WTC11 (cell line): ENCODE data around the gene SERPINA6. TPM values are rescaled to one million over a fixed set of nuclear protein-coding genes. Genes with fewer than 3 reads are reported as not detected.

ENCODE experiments used
- ATAC-seq: fragments of 200-7000 bp; cut with Tn5 transposase; 2 replicates; pipeline ENCODE4 v1.10.0; 2021; ENCODE audit warnings: mild to moderate bottlenecking, moderate library complexity
- CTCF ChIA-PET: fragments of 300-600 bp; sonication (Branson Sonifier 250); formaldehyde crosslinking; loops from one replicate; lab custom pipeline; 2021; ENCODE audit warnings: antibody characterized with exemption; lab: Charles Lee
- POLR2A ChIA-PET: fragments of 350-600 bp; sonication (Branson Sonifier 250); formaldehyde crosslinking; loops from one replicate; lab custom pipeline; 2021; ENCODE audit warnings: antibody characterized with exemption; lab: Charles Lee
- DNase-seq: peaks from one replicate; pipeline ENCODE4 v3.0.0; 2021; ENCODE audit warnings: low spot score
- H3K27ac Mint-ChIP-seq: 2 replicates; pipeline ENCODE4 v1.8.0; 2021; ENCODE audit warnings: mixed read lengths
- H3K27me3 Mint-ChIP-seq: 2 replicates; pipeline ENCODE4 v1.8.0; 2021; ENCODE audit warnings: low read depth, mild to moderate bottlenecking, moderate library complexity, mixed read lengths
- H3K36me3 Mint-ChIP-seq: 2 replicates; pipeline ENCODE4 v1.8.0; 2021; ENCODE audit warnings: mixed read lengths
- H3K4me1 Mint-ChIP-seq: 2 replicates; pipeline ENCODE4 v1.8.0; 2022; ENCODE audit warnings: mixed read lengths
- H3K4me3 Mint-ChIP-seq: 2 replicates; pipeline ENCODE4 v1.8.0; 2021; ENCODE audit warnings: mild to moderate bottlenecking, moderate library complexity, mixed read lengths
- H3K9me3 Mint-ChIP-seq: 2 replicates; pipeline ENCODE4 v1.8.0; 2021; ENCODE audit warnings: mixed read lengths
- ATF1 ChIP-seq: sonication (generic); formaldehyde crosslinking; IDR thresholded peaks from 2 replicates; pipeline ENCODE4 v1.8.1; 2023; ENCODE audit warnings: mild to moderate bottlenecking, moderate library complexity, missing genetic modification reagents
- CREM ChIP-seq: sonication (generic); formaldehyde crosslinking; IDR thresholded peaks from 2 replicates; pipeline ENCODE4 v1.8.1; 2022; ENCODE audit warnings: mild to moderate bottlenecking, missing genetic modification reagents, moderate library complexity
- CTCF ChIP-seq: fragments of 200-600 bp; IDR thresholded peaks from 2 replicates; pipeline ENCODE4 v1.8.0; 2022; ENCODE audit warnings: antibody characterized with exemption
- E2F1 ChIP-seq: sonication (generic); formaldehyde crosslinking; IDR thresholded peaks from 2 replicates; pipeline ENCODE4 v1.8.0; 2022; ENCODE audit warnings: mild to moderate bottlenecking, missing genetic modification reagents
- ETV6 ChIP-seq: sonication (generic); formaldehyde crosslinking; IDR thresholded peaks from 2 replicates; pipeline ENCODE4 v1.8.1; 2022; ENCODE audit warnings: mild to moderate bottlenecking, missing genetic modification reagents
- FOXP1 ChIP-seq: sonication (generic); formaldehyde crosslinking; IDR thresholded peaks from 2 replicates; pipeline ENCODE4 v1.8.0; 2022; ENCODE audit warnings: missing genetic modification reagents, mild to moderate bottlenecking, moderate library complexity, borderline replicate concordance
- IRF2 ChIP-seq: sonication (generic); formaldehyde crosslinking; IDR thresholded peaks from 2 replicates; pipeline ENCODE4 v1.8.0; 2022; ENCODE audit warnings: low read depth, missing genetic modification reagents, borderline replicate concordance
- JAZF1 ChIP-seq: fragments of 250-450 bp; sonication (Bioruptor Pico); IDR thresholded peaks from 2 replicates; pipeline ENCODE4 v1.9.0; 2021; ENCODE audit warnings: moderate library complexity, mild to moderate bottlenecking, inconsistent platforms
- PRRX2 ChIP-seq: fragments of 250-450 bp; sonication (Bioruptor Pico); IDR thresholded peaks from 2 replicates; pipeline ENCODE4 v1.8.0; 2021; ENCODE audit warnings: mild to moderate bottlenecking
- ZMAT4 ChIP-seq: fragments of 250-450 bp; sonication (Bioruptor Pico); IDR thresholded peaks from 2 replicates; pipeline ENCODE4 v1.9.0; 2021; ENCODE audit warnings: mild to moderate bottlenecking
- ZNF121 ChIP-seq: sonication (generic); formaldehyde crosslinking; IDR thresholded peaks from 2 replicates; pipeline ENCODE4 v1.8.0; 2023; ENCODE audit warnings: missing genetic modification reagents
- ZNF219 ChIP-seq: sonication (generic); formaldehyde crosslinking; IDR thresholded peaks from 2 replicates; pipeline ENCODE4 v1.8.0; 2023; ENCODE audit warnings: missing genetic modification reagents, mild to moderate bottlenecking, borderline replicate concordance
- ZNF232 ChIP-seq: sonication (generic); formaldehyde crosslinking; IDR thresholded peaks from 2 replicates; pipeline ENCODE4 v1.8.0; 2022; ENCODE audit warnings: mild to moderate bottlenecking, missing genetic modification reagents
- ZNF416 ChIP-seq: fragments of 250-450 bp; sonication (Bioruptor Pico); IDR thresholded peaks from 2 replicates; pipeline ENCODE4 v1.9.0; 2021; ENCODE audit warnings: mild to moderate bottlenecking, inconsistent platforms
- ZSCAN18 ChIP-seq: fragments of 250-450 bp; sonication (Bioruptor Pico); IDR thresholded peaks from 2 replicates; pipeline ENCODE4 v2.1.2; 2022; ENCODE audit warnings: mild to moderate bottlenecking, moderate library complexity
- total RNA-seq: library from RNA; stranded (reverse); gene quantifications from 3 replicates; pipeline ENCODE4 v1.2.3, GENCODE V29; 2021
- TF ChIP-seq, protein P1 (sequence below): sonication (generic); formaldehyde crosslinking; IDR thresholded peaks from 2 replicates; pipeline ENCODE4 v1.8.1; 2023; ENCODE audit warnings: mild to moderate bottlenecking, missing genetic modification reagents, moderate library complexity

SERPINA6 gene
- total RNA-seq, 1 experiment from 2014 or later = 0.15 TPM

GRCh38 chr14:94366146-94366915 is 43.2 kb upstream of the SERPINA6 start, which contains the start of gene SERPINA2:
TSS of gene SERPINA2 (minus strand) at chr14:94366698.
- Mint-ChIP-seq H3K9me3 (no peaks in the 10 kb centered on the region), H3K27ac (no peak within 1 kb of the TSS), H3K4me1 (no peaks in the 10 kb centered on the region), H3K4me3 (no peak within 1 kb of the TSS), H3K27me3 (no peaks in the 10 kb centered on the region), H3K36me3 (no peaks in the 10 kb centered on the region)
- CTCF ChIA-PET = interaction anchor here (1.0 to 1.1 kb wide), 2 partner anchors 11 to 120 kb away, joined by 3 read pairs; no protein-coding TSS in a partner anchor
- TF ChIP-seq ATF1 = no peak
- TF ChIP-seq ETV6 (CRISPR knock-in tag) = no peak
- TF ChIP-seq ZMAT4 (CRISPR knock-in tag) = no peak
- TF ChIP-seq E2F1 = no peak
- no peak for TF ChIP-seq FOXP1
- no peak for TF ChIP-seq ZNF416 (CRISPR knock-in tag)
- TF ChIP-seq IRF2 = no peak
- no peak for TF ChIP-seq ZNF121
- no peak for TF ChIP-seq JAZF1 (CRISPR knock-in tag)
- no peak for DNase-seq
- no peak for ATAC-seq
- POLR2A ChIA-PET = no interaction called here

DNA sequence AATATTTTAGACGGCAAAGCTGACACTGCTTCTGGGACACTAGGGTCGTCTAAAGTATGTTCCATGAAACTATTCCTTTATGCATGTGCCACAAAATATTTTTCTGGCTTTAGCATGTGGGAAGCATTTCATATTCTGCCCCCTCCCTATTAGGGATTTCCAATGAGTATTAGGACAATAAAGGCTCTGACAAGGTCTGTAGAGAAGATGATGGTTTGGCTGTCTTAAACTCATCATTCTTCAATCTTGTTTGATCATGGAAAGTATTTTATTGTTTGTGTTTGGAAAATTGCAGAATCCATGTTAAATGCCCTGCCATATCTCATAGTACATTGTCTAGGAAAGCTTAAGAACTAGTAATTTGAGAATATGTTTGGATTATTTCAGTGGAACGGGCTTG is 42.5 kb upstream of the SERPINA6 start:
- no peaks in the 10 kb centered on the region for H3K9me3 Mint-ChIP-seq
- H3K27me3 Mint-ChIP-seq = no peaks in the 10 kb centered on the region
- no peak overlapping the region for H3K4me3 Mint-ChIP-seq
- no peak for DNase-seq
- no peaks in the 10 kb centered on the region for H3K4me1 Mint-ChIP-seq
- no peak overlapping the region for H3K27ac Mint-ChIP-seq
- TF ChIP-seq ZSCAN18 (CRISPR knock-in tag) = no peak
- TF ChIP-seq ZNF232 = no peak
- TF ChIP-seq CREM (CRISPR knock-in tag) = no peak
- no peak for ATAC-seq
- ChIA-PET CTCF (interaction anchor here (0.7 to 2.3 kb wide), 3 partner anchors 8 to 121 kb away, joined by 3 to 6 read pairs (median 3); no protein-coding TSS in a partner anchor), POLR2A (no interaction called here)
- no peaks in the 10 kb centered on the region for H3K36me3 Mint-ChIP-seq

DNA sequence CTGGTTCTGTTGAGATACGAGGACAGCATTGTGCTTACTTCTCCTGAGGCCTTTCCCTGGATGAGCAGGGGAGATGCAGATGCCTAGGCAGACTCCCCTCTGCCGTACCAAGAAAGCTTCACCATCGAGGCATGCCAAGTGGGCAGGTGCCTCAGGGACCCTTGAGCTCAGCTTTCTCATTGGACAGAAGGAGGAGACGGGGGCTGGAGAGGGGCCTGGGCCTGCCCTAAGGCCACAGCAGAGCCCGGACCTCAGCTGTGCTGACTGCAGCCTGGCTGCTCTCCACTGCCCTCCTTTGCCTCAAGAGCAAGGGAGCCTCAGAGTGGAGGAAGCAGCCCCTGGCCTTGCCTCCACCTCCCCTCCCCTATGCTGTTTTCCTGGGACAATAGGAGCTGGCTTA is 41.8 kb upstream of the SERPINA6 start:
- no peak overlapping the region for H3K27ac Mint-ChIP-seq
- ATAC-seq = peak; percentile 66
- ChIA-PET POLR2A (no interaction called here), CTCF (interaction anchor here (0.7 to 2.3 kb wide), 2 partner anchors 9 to 122 kb away, joined by 3 to 6 read pairs; no protein-coding TSS in a partner anchor)
- no peak overlapping the region for H3K4me3 Mint-ChIP-seq
- H3K36me3 Mint-ChIP-seq = no peaks in the 10 kb centered on the region
- H3K27me3 Mint-ChIP-seq = no peaks in the 10 kb centered on the region
- no peak for DNase-seq
- H3K4me1 Mint-ChIP-seq = no peaks in the 10 kb centered on the region
- TF ChIP-seq ZNF219 (CRISPR knock-in tag) = no peak
- TF ChIP-seq, protein P1, sequence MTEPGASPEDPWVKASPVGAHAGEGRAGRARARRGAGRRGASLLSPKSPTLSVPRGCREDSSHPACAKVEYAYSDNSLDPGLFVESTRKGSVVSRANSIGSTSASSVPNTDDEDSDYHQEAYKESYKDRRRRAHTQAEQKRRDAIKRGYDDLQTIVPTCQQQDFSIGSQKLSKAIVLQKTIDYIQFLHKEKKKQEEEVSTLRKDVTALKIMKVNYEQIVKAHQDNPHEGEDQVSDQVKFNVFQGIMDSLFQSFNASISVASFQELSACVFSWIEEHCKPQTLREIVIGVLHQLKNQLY (CRISPR knock-in tag) = no peak
- no peak for TF ChIP-seq ZMAT4 (CRISPR knock-in tag)
- TF ChIP-seq PRRX2 (CRISPR knock-in tag) = no peak
- TF ChIP-seq CTCF = no peak
- no peaks in the 10 kb centered on the region for H3K9me3 Mint-ChIP-seq
